ENCODE data around the gene GPC4.

GRCh38 chrX:133412246-133412645 is 3.0 kb downstream of the GPC4 start:
- no peak for TF ChIP-seq CTCF (IDR thresholded peaks at IDR 0.05; ENCODE audit: insufficient read depth, low read length, poor library complexity, severe bottlenecking)
- TF ChIP-seq EZH2phosphoT487 (conservative IDR thresholded peaks at IDR 0.05; ENCODE audit: low read length) = no peak

Data from SU-DHL-6 (cell line).